ENCODE data around the gene COL4A2. TPM values are rescaled to one million over a fixed set of nuclear protein-coding genes. Genes with fewer than 3 reads are reported as not detected.

The COL4A2 gene
- polyA plus RNA-seq, 1 experiment, result 886 TPM

GRCh38 chr13:110503979-110504499, 197.0 kb downstream of the COL4A2 start:
- H3K4me3 ChIP-seq (ENCODE audit: low read depth, low read length), result no peak overlapping the region
- CTCF ChIA-PET, result no interaction called here
- DNase-seq (ENCODE audit: low read depth), result no peak
- POLR2A ChIA-PET, result no interaction called here
- H3K36me3 ChIP-seq (ENCODE audit: control insufficient read depth, insufficient read depth, low read length), result peaks cover 43% of the 10 kb centered on the region
- TF ChIP-seq CTCF (IDR thresholded peaks at IDR 0.05; ENCODE audit: insufficient read depth, low read depth, low read length), result no peak
- H3K27me3 ChIP-seq (ENCODE audit: control insufficient read depth, insufficient read depth, low read length), result no peaks in the 10 kb centered on the region

GRCh38 chr13:110505594-110505993, 198.5 kb downstream of the COL4A2 start:
- CTCF ChIA-PET, result no interaction called here
- H3K36me3 ChIP-seq (ENCODE audit: control insufficient read depth, insufficient read depth, low read length), result peaks cover 48% of the 10 kb centered on the region

DNA sequence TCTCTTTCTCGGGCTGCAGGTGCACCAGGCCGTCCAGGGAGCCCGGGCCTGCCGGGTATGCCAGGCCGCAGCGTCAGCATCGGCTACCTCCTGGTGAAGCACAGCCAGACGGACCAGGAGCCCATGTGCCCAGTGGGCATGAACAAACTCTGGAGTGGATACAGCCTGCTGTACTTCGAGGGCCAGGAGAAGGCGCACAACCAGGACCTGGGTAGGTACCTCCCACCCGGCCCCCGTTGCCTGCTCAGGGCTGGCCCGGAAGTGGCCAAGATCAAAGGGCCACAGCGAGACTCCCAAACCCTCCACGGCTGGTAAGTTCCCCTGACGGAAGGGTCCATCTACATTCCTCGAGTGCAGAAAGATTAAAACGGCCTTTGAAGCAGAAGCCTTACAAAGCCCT, 199.3 kb downstream of the COL4A2 start:
- H3K27me3 ChIP-seq (ENCODE audit: control insufficient read depth, insufficient read depth, low read length), result no peaks in the 10 kb centered on the region
- DNase-seq (ENCODE audit: low read depth), result no peak
- CTCF ChIA-PET, result no interaction called here
- POLR2A ChIA-PET, result no interaction called here
- peaks cover 49% of the 10 kb centered on the region for H3K36me3 ChIP-seq (ENCODE audit: control insufficient read depth, insufficient read depth, low read length)
- no peak for TF ChIP-seq CTCF (IDR thresholded peaks at IDR 0.05; ENCODE audit: insufficient read depth, low read depth, low read length)
- no peak overlapping the region for H3K4me3 ChIP-seq (ENCODE audit: low read depth, low read length)

More at GRCh38 chr13:110505594-110505993, 198.5 kb downstream of the COL4A2 start:
- H3K27me3 ChIP-seq (ENCODE audit: control insufficient read depth, insufficient read depth, low read length), result no peaks in the 10 kb centered on the region
- no peak for TF ChIP-seq CTCF (IDR thresholded peaks at IDR 0.05; ENCODE audit: insufficient read depth, low read depth, low read length)
- POLR2A ChIA-PET, result no interaction called here
- no peak overlapping the region for H3K4me3 ChIP-seq (ENCODE audit: low read depth, low read length)
- no peak for DNase-seq (ENCODE audit: low read depth)

- Histone ChIP-seq H3K36me3 (ENCODE audit: control insufficient read depth, insufficient read depth, low read length) (peaks cover 51% of the 10 kb centered on the region), H3K4me3 (ENCODE audit: low read depth, low read length) (no peak overlapping the region), H3K27me3 (ENCODE audit: control insufficient read depth, insufficient read depth, low read length) (no peaks in the 10 kb centered on the region)
- no peak for DNase-seq (ENCODE audit: low read depth)
- no peak for TF ChIP-seq CTCF (IDR thresholded peaks at IDR 0.05; ENCODE audit: insufficient read depth, low read depth, low read length)
- ChIA-PET CTCF (no interaction called here), POLR2A (no interaction called here)
These were observed 199.9 kb downstream of the COL4A2 start for GRCh38 chr13:110506859-110507566.

- CTCF ChIA-PET, result interaction anchor here (1.1 kb wide), 1 partner anchor 8 kb away, joined by 3 read pairs; no protein-coding TSS in a partner anchor
- no peaks in the 10 kb centered on the region for H3K27me3 ChIP-seq (ENCODE audit: control insufficient read depth, insufficient read depth, low read length)
- peaks cover 52% of the 10 kb centered on the region for H3K36me3 ChIP-seq (ENCODE audit: control insufficient read depth, insufficient read depth, low read length)
- DNase-seq (ENCODE audit: low read depth), result no peak
- H3K4me3 ChIP-seq (ENCODE audit: low read depth, low read length), result no peak overlapping the region
- POLR2A ChIA-PET, result no interaction called here
- no peak for TF ChIP-seq CTCF (IDR thresholded peaks at IDR 0.05; ENCODE audit: insufficient read depth, low read depth, low read length)
These were observed 200.7 kb downstream of the COL4A2 start for GRCh38 chr13:110507678-110508381.
